ENCODE data around the gene AADACL2.

Gene AADACL2, protein sequence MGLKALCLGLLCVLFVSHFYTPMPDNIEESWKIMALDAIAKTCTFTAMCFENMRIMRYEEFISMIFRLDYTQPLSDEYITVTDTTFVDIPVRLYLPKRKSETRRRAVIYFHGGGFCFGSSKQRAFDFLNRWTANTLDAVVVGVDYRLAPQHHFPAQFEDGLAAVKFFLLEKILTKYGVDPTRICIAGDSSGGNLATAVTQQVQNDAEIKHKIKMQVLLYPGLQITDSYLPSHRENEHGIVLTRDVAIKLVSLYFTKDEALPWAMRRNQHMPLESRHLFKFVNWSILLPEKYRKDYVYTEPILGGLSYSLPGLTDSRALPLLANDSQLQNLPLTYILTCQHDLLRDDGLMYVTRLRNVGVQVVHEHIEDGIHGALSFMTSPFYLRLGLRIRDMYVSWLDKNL

GRCh38 chr3:151733613-151734012 lies at the start of gene AADACL2:
AADACL2 (plus strand) TSS chr3:151733927; CDS start chr3:151734036, 109 bp downstream.
- H3K4me1 ChIP-seq (ENCODE audit: insufficient read depth, low read length) = no peaks in the 10 kb centered on the region
- H3K9ac ChIP-seq (ENCODE audit: low read depth, low read length) = no peak within 1 kb of the TSS
- H3K9me3 ChIP-seq (ENCODE audit: control insufficient read depth, insufficient read depth, low read length) = no peaks in the 10 kb centered on the region
- no peaks in the 10 kb centered on the region for H3K36me3 ChIP-seq (ENCODE audit: insufficient read depth, low read length)

DNA sequence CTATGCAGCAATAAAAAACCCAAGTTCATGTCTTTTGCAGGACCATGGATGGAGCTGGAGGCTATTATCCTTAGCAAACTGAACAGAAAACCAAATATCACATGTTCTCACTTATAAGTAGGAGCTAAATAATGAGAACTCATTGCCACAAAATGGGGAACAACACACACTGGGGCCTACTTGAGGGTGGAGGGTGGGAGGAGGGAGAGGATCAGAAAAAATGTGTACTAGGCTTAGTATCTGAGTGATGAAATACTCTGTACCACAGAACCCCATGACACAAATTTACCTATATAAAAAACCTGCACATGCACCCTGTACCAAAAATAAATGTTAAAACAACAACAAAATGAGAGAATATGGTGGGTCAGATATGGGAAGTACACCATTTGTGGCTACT lies 49.6 kb upstream of the AADACL2 start:
- H3K4me1 ChIP-seq (ENCODE audit: insufficient read depth, low read length) = peaks cover 2% of the 10 kb centered on the region; the same call in 1 of the 2 replicates
- no peaks in the 10 kb centered on the region for H3K9me3 ChIP-seq (ENCODE audit: control insufficient read depth, insufficient read depth, low read length)
- no peak overlapping the region for H3K9ac ChIP-seq (ENCODE audit: low read depth, low read length)
- H3K36me3 ChIP-seq (ENCODE audit: insufficient read depth, low read length) = no peaks in the 10 kb centered on the region

DNA sequence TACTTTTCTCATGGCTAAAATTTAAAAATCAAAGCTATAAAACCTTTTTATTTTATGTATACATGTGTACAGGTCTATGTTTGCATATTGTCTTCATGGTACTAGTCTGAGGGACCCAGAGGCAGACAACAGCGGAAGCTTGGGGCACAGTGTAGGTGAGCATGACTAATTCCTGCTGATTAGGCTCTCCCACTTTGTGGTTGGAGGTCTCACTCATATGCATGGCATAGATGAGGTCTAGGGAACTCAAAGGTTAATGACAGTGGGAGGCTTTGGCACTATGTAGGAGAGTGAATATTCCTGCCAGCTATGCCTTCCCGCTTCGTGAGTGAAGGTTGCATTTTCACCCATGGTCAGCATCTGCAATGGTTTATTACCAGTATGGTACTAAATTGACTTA lies 47.5 kb upstream of the AADACL2 start:
- Histone ChIP-seq H3K4me1 (ENCODE audit: insufficient read depth, low read length) (peaks cover 2% of the 10 kb centered on the region; the same call in 1 of the 2 replicates), H3K9me3 (ENCODE audit: control insufficient read depth, insufficient read depth, low read length) (no peaks in the 10 kb centered on the region), H3K36me3 (ENCODE audit: insufficient read depth, low read length) (no peaks in the 10 kb centered on the region), H3K9ac (ENCODE audit: low read depth, low read length) (no peak overlapping the region)

GRCh38 chr3:151687076-151687475 lies 46.7 kb upstream of the AADACL2 start:
- Histone ChIP-seq H3K9me3 (ENCODE audit: control insufficient read depth, insufficient read depth, low read length) (no peaks in the 10 kb centered on the region), H3K4me1 (ENCODE audit: insufficient read depth, low read length) (peaks cover 2% of the 10 kb centered on the region; the same call in 1 of the 2 replicates), H3K36me3 (ENCODE audit: insufficient read depth, low read length) (no peaks in the 10 kb centered on the region), H3K9ac (ENCODE audit: low read depth, low read length) (no peak overlapping the region)

DNA sequence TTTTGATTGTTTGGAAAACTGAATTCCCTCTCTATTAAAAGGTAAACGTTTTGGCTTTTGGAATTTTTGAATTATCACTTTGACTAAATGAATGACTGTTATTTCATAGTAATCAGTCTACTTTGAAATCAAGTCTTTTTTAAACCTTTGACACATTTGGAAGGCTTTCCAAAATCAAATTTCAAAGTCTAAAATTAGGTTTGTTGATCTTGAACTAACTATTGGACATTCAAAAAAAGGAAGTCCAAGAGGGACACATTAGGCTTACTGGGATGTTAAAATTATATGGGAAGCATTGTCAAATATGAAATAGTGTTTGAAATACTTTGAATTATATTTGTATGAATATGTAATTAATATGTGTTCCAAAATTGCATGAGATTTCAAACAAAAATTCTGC lies 45.2 kb upstream of the AADACL2 start:
- Histone ChIP-seq H3K9ac (ENCODE audit: low read depth, low read length) (no peak overlapping the region), H3K4me1 (ENCODE audit: insufficient read depth, low read length) (peaks cover 2% of the 10 kb centered on the region; the same call in 1 of the 2 replicates), H3K9me3 (ENCODE audit: control insufficient read depth, insufficient read depth, low read length) (no peaks in the 10 kb centered on the region), H3K36me3 (ENCODE audit: insufficient read depth, low read length) (no peaks in the 10 kb centered on the region)

DNA sequence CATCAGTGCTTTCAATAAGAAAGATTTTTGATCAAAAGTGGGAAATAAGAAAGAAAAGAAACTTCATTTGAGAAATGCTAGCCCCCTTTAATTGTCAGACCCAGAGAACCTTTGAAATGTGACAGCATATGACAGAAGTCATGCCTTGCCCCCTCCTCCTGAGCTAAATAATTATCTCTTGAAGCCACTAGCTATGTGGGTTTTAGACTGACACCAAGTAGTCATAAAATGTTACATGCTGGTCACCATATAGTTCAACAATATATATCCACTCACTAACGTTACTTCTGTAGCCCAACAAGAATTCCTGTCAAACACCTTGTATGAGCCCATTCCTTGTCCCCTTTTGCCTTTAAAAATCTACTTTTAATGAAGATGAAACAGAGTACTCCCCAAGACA lies 43.1 kb upstream of the AADACL2 start:
- Histone ChIP-seq H3K36me3 (ENCODE audit: insufficient read depth, low read length) (no peaks in the 10 kb centered on the region), H3K4me1 (ENCODE audit: insufficient read depth, low read length) (peaks cover 2% of the 10 kb centered on the region; the same call in 1 of the 2 replicates), H3K9ac (ENCODE audit: low read depth, low read length) (no peak overlapping the region), H3K9me3 (ENCODE audit: control insufficient read depth, insufficient read depth, low read length) (no peaks in the 10 kb centered on the region)

- Histone ChIP-seq H3K9me3 (ENCODE audit: control insufficient read depth, insufficient read depth, low read length) (peaks cover 3% of the 10 kb centered on the region; the same call in 1 of the 2 replicates), H3K4me1 (ENCODE audit: insufficient read depth, low read length) (no peaks in the 10 kb centered on the region), H3K36me3 (ENCODE audit: insufficient read depth, low read length) (no peaks in the 10 kb centered on the region), H3K9ac (ENCODE audit: low read depth, low read length) (no peak overlapping the region)
Measured at GRCh38 chr3:151697496-151697895, 36.2 kb upstream of the AADACL2 start.

GRCh38 chr3:151707216-151707615 lies 26.5 kb upstream of the AADACL2 start:
- Histone ChIP-seq H3K4me1 (ENCODE audit: insufficient read depth, low read length) (peaks cover 9% of the 10 kb centered on the region; the same call in 1 of the 2 replicates), H3K36me3 (ENCODE audit: insufficient read depth, low read length) (no peaks in the 10 kb centered on the region), H3K9ac (ENCODE audit: low read depth, low read length) (no peak overlapping the region), H3K9me3 (ENCODE audit: control insufficient read depth, insufficient read depth, low read length) (no peaks in the 10 kb centered on the region; the same call in 1 of the 2 replicates)

GRCh38 chr3:151708868-151709267 lies 24.9 kb upstream of the AADACL2 start:
- no peak overlapping the region for H3K9ac ChIP-seq (ENCODE audit: low read depth, low read length)

DNA sequence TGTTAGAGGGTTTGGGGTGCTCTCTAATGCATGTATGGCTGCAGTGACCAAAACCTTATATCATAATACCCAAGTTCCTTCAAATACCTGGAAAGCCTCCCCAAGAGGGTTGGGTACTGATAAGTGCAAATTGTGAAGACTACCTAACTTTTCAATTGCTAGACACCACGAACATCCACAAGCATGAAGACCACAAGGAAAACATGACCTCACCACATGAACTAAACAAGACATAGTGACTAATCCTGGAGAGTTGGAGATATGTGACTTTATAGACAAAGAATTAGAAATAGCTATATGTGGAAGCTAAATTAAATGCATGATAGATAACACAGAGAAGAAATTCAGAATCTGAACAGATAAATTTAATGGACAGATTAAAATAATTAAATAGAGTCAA lies 23.9 kb upstream of the AADACL2 start:
- peaks cover 9% of the 10 kb centered on the region; the same call in 1 of the 2 replicates for H3K4me1 ChIP-seq (ENCODE audit: insufficient read depth, low read length)

More at GRCh38 chr3:151708868-151709267, 24.9 kb upstream of the AADACL2 start:
- H3K9me3 ChIP-seq (ENCODE audit: control insufficient read depth, insufficient read depth, low read length) = no peaks in the 10 kb centered on the region; the same call in 1 of the 2 replicates
- H3K4me1 ChIP-seq (ENCODE audit: insufficient read depth, low read length) = peaks cover 9% of the 10 kb centered on the region; the same call in 1 of the 2 replicates
- no peaks in the 10 kb centered on the region for H3K36me3 ChIP-seq (ENCODE audit: insufficient read depth, low read length)

DNA sequence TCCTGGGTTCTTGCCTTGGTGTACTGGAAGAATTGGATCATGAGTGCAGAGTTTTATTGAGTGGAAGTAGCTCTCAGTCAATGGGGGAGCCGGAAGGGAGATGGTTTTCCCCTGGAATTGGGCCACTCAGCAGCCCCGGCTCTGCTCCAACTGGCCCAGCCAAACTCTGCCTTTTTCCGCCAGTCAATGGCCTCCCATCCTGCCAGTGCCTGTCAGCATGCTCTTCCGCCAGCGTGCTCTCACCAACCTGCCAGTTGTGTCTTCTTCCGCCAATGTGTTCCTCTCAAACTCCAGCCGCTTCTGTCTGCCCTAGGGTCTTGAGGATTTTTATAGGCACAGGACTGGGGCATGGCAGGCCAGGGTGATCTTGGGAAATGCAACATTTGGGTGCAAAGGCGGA lies 12.4 kb upstream of the AADACL2 start:
- Histone ChIP-seq H3K9me3 (ENCODE audit: control insufficient read depth, insufficient read depth, low read length) (no peaks in the 10 kb centered on the region), H3K9ac (ENCODE audit: low read depth, low read length) (no peak overlapping the region), H3K4me1 (ENCODE audit: insufficient read depth, low read length) (no peaks in the 10 kb centered on the region), H3K36me3 (ENCODE audit: insufficient read depth, low read length) (no peaks in the 10 kb centered on the region)

More for the DNA sequence above, 23.9 kb upstream of the AADACL2 start:
- H3K36me3 ChIP-seq (ENCODE audit: insufficient read depth, low read length) = no peaks in the 10 kb centered on the region
- no peaks in the 10 kb centered on the region; the same call in 1 of the 2 replicates for H3K9me3 ChIP-seq (ENCODE audit: control insufficient read depth, insufficient read depth, low read length)
- no peak overlapping the region for H3K9ac ChIP-seq (ENCODE audit: low read depth, low read length)

DNA sequence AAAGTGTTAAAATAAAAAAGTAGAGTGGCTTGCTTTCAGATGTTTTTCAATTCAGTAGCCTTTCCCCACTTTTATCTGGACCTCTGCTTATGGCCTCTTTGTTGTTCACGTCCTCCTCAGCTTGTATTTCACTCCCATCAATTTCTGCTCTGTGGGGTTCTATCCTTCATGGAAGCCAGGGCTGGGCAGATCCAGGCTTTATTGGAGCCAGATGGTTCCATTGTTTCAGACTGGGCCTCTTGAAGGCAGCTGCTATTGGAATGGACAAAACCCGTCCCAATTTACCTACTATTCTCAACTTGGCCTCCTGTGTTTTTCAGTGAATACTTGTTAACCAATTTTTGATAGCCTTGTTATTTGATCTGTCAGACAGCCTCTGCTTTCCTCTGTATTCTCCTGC lies 10.9 kb upstream of the AADACL2 start:
- Histone ChIP-seq H3K9ac (ENCODE audit: low read depth, low read length) (no peak overlapping the region), H3K36me3 (ENCODE audit: insufficient read depth, low read length) (no peaks in the 10 kb centered on the region), H3K9me3 (ENCODE audit: control insufficient read depth, insufficient read depth, low read length) (no peaks in the 10 kb centered on the region), H3K4me1 (ENCODE audit: insufficient read depth, low read length) (no peaks in the 10 kb centered on the region)

- H3K9me3 ChIP-seq (ENCODE audit: control insufficient read depth, insufficient read depth, low read length) = no peaks in the 10 kb centered on the region
- H3K9ac ChIP-seq (ENCODE audit: low read depth, low read length) = no peak overlapping the region
- H3K4me1 ChIP-seq (ENCODE audit: insufficient read depth, low read length) = no peaks in the 10 kb centered on the region
- H3K36me3 ChIP-seq (ENCODE audit: insufficient read depth, low read length) = no peaks in the 10 kb centered on the region
Measured at GRCh38 chr3:151724576-151725562, 8.9 kb upstream of the AADACL2 start.

DNA sequence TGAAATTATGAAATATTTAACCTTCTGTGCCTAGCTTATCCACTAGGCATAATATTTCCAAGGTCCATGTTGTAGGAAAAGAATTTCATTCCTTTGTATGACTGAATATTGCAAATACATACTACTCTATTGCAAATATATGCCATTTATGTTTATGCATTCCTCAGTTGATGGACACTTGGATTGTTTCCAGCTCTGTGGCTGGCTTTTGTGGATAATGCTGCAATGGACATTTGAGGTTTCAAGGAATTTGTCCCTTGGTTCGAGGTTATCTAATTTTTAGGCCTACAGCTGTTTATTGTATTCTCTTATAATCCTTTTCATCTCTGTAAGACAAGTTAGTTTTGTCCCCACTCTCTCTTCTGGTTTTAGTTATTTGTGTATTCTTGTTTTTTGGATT lies 7.7 kb upstream of the AADACL2 start:
- no peak overlapping the region for H3K9ac ChIP-seq (ENCODE audit: low read depth, low read length)
- H3K36me3 ChIP-seq (ENCODE audit: insufficient read depth, low read length) = no peaks in the 10 kb centered on the region
- no peaks in the 10 kb centered on the region for H3K9me3 ChIP-seq (ENCODE audit: control insufficient read depth, insufficient read depth, low read length)
- H3K4me1 ChIP-seq (ENCODE audit: insufficient read depth, low read length) = no peaks in the 10 kb centered on the region
